Left lobe of liver (tissue), 2 donors: ENCODE data around the gene ZCCHC14. TPM values are rescaled to one million over a fixed set of nuclear protein-coding genes. Genes with fewer than 3 reads are reported as not detected.
A peak's percentile ranks its signal among the peaks of the same experiment; 100 is the strongest.

ENCODE experiments used
- ATAC-seq: fragments of 200-7000 bp; cut with Tn5 transposase; one replicate; pipeline ENCODE4 v1.9.1; 2020; ENCODE audit warnings: mild to moderate bottlenecking, moderate library complexity
- DNase-seq: peaks from one replicate; pipeline ENCODE4 v3.0.0-alpha.2; 2020; ENCODE audit warnings: low spot score
- total RNA-seq: library from RNA; stranded (reverse); gene quantifications from one replicate; pipeline ENCODE4 v1.2.1, GENCODE V29; 2021
- donor health status: DM: no; HTN: no; CAD: no; lungs with moderate emphysema.
- donor health status: DM: no; HTN: yes; CAD: no.

The ZCCHC14 gene
- total RNA-seq, 1 donor from 2014 or later: 19.3 TPM

DNA sequence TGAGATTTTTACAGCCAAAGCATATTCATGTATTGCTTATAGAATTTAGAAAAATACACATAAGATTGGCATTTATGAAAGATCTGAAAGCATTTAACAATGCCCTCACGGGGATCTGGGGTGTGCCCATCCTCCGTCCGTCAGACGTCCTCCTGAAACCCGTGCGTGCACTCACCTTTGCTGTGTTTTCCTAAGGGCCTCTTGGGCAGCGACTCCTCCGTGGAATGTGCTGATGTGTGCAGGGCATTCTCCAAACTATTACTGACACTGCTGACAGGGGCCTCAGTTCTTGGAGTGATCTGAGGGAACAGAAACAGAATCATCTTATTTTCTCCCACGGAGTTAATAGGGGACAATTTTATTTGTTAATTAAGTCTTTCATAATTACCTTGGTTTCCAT is 33.0 kb downstream of the ZCCHC14 start:
- ATAC-seq: no peak
- DNase-seq: no peak

GRCh38 chr16:87459027-87459426 is 33.8 kb downstream of the ZCCHC14 start:
- no peak for ATAC-seq
- no peak for DNase-seq

DNA sequence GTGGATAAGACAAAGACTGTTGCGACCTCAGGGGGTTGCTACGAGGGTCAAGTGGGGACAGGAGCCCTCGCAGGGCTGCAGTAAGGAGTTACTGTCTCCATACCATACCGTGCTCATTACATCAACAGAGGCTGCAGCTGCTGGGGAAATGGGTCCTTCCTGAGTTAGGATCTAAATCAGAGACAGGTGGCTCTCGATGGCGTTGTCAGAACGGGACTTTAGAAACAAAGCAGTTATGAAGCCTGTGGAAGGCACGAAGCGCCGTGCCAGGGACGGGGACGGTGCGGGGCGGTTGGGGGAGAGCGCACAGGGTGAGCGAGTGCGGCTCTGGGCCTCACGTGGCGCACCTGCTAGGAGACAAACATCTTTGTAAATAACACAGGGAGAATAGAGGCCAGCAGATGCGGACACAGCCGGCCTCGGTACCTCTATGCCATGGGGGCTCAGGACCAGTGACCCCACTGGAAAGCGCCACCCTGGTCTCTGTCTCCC is 34.4 kb downstream of the ZCCHC14 start:
- ATAC-seq (no peak), DNase-seq (no peak)

DNA sequence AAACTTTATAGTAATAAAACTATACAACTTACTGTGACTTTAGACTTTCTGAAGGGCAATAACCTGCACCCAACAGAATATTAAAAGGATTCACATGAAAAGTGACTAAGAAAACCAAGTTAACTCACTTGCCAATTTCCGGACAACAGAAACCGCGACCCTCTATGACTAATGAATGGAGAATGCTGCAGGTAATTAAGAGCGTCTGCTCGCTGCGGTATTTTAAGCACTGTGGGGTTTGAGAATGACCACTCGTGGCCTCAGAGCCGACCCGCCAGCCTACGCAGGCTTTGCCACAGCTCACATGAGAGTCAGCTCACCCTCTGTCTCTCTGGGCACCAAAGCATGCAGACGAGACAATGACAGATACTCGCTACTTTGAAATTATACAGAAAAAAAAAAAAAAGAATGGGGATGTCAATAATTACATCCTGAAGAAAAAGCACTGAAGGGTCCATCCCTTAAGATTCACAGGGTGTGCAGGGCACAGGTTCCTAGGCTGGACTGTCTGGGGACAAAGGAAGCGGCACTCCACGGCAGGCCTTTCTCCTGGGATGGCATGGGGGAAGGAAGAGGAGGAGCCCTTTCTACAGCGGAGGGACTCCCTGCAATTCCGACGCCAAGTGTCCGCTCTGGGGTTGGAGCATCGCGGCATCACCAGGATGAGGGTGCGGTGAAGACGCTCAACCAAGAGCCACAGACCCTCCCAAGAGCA is 35.0 kb downstream of the ZCCHC14 start:
- ATAC-seq (no peak), DNase-seq (no peak)

DNA sequence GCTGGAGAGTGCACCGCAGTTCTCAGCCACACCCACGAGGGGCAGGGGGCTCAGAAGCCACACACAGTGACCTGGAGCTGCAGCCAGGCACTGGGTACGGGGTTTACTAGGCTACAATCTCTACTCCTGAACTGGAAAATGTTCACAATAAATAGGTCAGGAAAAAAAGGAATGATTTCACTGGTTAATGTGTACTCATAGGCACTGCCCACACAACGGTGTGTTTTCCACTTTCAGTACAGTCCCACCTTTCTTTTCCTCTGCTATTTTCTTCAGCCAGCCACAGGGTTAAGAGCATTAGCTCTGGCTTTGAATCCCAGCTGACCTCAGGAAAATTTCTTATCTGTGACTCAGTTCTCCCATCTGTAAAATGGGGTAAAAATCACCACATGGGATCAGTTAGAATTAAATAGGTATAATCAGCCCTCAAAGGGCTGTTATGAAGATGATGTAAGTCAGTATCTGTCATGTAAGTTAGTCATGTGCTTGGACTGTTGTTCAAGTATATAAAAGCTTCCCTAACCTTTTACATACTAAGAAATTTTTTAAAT is 35.7 kb downstream of the ZCCHC14 start:
- ATAC-seq (peak; percentile 63), DNase-seq (no peak)

DNA sequence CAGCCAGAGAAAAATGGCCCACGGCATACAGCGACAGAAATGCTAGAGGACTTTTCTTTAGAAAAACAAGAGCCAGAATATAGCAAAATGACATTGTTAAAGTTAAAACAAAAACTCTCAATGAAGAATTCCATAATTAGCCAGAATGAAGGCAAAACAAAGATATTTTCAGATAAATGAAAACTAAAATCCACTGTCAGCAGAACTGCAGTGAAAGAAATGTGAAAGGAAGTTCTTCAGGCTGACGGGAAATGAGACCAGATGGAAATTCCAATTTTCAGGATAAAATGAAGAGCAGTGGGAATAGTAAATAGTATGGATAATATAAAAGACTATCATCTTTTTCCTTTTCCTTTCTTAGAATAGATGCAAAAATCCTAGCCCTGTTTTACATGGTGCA is 38.4 kb downstream of the ZCCHC14 start:
- no peak for ATAC-seq

GRCh38 chr16:87453326-87453725 is 39.5 kb downstream of the ZCCHC14 start:
- DNase-seq (no peak), ATAC-seq (no peak)

More for the DNA sequence above, 38.4 kb downstream of the ZCCHC14 start:
- DNase-seq: no peak

GRCh38 chr16:87451563-87452210 is 41.1 kb downstream of the ZCCHC14 start:
- DNase-seq (no peak), ATAC-seq (peak; percentile 40)

DNA sequence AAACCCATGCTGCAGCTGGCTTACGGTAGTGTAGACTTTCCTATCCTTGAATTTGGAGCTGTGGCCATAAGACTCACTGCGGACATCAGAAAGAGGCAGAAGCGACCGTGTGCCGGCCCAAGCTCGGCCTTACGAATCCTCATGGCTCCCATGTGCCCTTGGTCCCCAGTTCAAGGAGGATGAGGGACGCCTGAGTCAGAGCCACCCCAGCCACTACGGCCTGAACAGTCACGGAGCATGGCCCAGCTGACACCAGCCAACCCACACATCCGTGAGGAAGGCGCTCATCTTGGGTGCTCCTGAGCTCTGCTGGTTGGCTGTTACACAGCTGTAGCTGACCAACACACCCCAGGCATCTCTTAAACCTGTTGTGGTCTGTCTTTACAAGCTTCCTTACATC is 44.0 kb downstream of the ZCCHC14 start:
- no peak for DNase-seq
- ATAC-seq: no peak

DNA sequence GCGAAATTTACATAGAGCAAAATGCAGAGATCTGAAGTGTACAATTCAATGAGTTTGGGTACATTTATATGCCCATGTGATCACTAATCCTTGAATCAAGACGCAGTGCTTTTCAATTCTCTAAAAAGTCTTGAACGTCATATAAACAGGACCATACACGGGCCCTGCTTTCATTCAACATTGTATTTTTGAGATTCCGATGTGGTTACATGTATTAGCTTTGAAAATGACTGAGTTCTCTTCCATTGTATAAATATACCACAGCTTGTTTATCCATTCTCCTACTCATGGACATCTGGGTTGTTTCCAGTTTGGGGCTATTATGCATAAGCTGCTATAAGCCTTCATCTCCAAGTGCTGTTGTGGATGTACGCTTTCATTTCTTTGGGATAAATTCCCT is 45.5 kb downstream of the ZCCHC14 start:
- ATAC-seq (no peak), DNase-seq (no peak)

GRCh38 chr16:87446479-87446878 is 46.3 kb downstream of the ZCCHC14 start:
- ATAC-seq (no peak), DNase-seq (no peak)

- ATAC-seq (no peak), DNase-seq (no peak)
These were observed 47.3 kb downstream of the ZCCHC14 start for GRCh38 chr16:87445486-87445885.

GRCh38 chr16:87443964-87444363 is 48.9 kb downstream of the ZCCHC14 start:
- ATAC-seq (no peak), DNase-seq (no peak)

DNA sequence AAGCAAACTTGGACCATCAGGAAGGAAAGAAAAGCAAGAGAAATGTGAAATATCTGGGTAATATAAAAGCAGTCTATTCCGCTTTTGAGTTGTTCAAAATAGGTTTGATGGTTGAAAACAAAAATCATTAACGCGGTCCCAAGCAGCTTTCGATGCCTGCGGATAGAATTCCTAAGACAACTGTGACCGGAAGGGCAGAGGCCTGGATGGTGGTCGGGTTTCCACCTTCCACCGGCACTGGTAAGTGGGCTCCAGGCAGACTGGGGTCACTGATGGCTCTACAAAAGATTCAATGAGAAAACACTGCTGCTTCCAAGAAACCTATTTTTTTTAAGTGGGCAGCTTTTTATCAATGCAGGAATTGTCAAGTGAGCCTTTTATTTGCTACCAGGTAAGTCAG is 49.8 kb downstream of the ZCCHC14 start:
- ATAC-seq (no peak), DNase-seq (no peak)

GRCh38 chr16:87442581-87442966 is 50.2 kb downstream of the ZCCHC14 start:
- DNase-seq (no peak), ATAC-seq (no peak)

DNA sequence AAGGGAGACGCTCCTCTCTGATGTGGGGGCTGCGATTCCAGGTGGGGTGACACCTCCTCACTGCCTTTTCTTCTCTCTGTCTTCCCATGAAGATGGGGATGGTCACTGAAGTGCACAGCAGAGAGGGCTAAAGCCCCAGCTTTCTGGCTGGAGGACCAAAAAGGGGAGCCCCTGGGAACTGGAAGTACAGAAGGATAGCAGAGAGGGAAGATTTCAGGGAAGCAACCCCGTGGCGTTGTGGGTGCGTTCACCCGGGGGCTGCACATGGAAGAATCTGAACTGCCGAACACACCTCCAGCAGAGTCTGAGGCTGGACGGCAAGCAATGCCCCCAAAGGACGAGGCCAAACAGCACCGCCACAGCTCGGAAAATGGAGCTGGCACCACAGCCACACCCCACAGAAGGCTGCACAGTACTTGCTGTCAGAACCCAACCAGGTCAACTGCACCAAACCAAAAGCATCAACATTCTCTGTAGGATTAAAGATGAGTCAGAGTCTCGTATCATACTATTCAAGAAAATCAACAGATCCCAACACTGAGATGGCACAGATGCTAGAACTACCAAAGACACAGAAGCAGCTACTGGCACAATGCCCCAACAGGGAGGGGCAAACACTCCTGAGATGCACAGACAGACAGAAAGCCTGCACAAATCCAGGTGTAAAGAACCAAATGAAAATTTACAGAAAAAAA is 50.8 kb downstream of the ZCCHC14 start:
- no peak for ATAC-seq
- no peak for DNase-seq

DNA sequence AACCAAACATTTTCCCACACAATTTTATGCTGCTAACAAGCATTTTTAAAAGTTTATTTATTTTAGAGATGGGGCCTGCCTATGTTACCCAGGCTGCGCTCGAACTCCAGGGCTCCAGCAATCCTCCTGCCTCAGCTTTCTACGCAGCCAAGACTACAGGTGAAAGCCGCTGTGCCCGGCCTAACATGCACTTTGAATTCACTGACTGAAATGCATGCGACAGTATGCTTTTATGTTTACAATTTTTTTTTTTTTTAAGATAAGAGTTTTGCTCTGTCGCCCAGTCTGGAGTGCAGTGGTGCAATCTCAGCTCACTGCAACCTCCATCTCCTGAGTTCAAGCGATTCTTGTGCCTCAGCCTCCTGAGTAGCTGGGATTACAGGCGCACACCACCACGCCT is 52.9 kb downstream of the ZCCHC14 start:
- ATAC-seq (peak; percentile 74), DNase-seq (no peak)

DNA sequence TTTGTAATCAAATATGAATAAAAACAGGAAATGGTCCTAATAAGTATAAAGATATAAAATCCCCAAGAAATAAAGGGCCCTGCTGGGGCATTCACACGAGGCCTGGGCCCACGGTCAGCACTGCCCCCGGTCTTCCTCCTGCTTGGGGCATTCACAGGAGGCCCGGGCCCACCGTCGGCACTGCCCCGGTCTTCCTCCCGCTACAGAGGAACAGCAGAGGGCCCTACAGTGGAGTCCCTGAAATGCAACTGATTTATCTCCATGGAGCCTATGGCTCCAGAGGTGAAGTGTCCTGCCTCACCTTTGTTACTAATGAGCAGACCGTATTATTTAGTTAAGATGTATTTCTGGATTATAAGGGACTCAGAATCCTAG is 54.2 kb downstream of the ZCCHC14 start:
- no peak for ATAC-seq
- no peak for DNase-seq

- DNase-seq (no peak), ATAC-seq (no peak)
These were observed 54.8 kb downstream of the ZCCHC14 start for GRCh38 chr16:87437911-87438610.

- no peak for ATAC-seq
- no peak for DNase-seq
These were observed 55.5 kb downstream of the ZCCHC14 start for GRCh38 chr16:87437327-87437726.
